NCI-H2029 (cell line): ENCODE measurements around the gene AP2B1.
A peak's percentile ranks its signal among the peaks of the same experiment; 100 is the strongest.
"Not testable (repeated sequence)": the region's sequence is repeated elsewhere in the genome, so short reads cannot be mapped to it uniquely, and the experiment has no call there.

Source experiments
- DNase-seq: peaks from one replicate; lab custom pipeline; 2025; lab: John Stamatoyannopoulos, UW

AP2B1 gene

GRCh38 chr17:35700150-35700549, 113.0 kb downstream of the AP2B1 start:
- no peak for DNase-seq

- DNase-seq, result no peak
These were observed 114.4 kb downstream of the AP2B1 start for GRCh38 chr17:35701491-35701890.

- DNase-seq, result not testable (repeated sequence)
These were observed 116.2 kb downstream of the AP2B1 start for GRCh38 chr17:35703308-35703707.

- DNase-seq, result no peak
These were observed 118.1 kb downstream of the AP2B1 start for GRCh38 chr17:35705230-35705629.

- no peak for DNase-seq
These were observed 118.6 kb downstream of the AP2B1 start for GRCh38 chr17:35705705-35706104.

GRCh38 chr17:35708149-35708548, 121.0 kb downstream of the AP2B1 start:
- no peak for DNase-seq

- DNase-seq, result no peak
These were observed 121.8 kb downstream of the AP2B1 start for GRCh38 chr17:35708951-35709350.

- DNase-seq, result peak; percentile 9
These were observed 122.8 kb downstream of the AP2B1 start for GRCh38 chr17:35709874-35710273.

GRCh38 chr17:35710950-35711349, 123.8 kb downstream of the AP2B1 start:
- no peak for DNase-seq

GRCh38 chr17:35713069-35713728, 126.1 kb downstream of the AP2B1 start:
- no peak for DNase-seq

GRCh38 chr17:35714988-35715387, 127.9 kb downstream of the AP2B1 start:
- no peak for DNase-seq

- no peak for DNase-seq
These were observed 128.3 kb downstream of the AP2B1 start for GRCh38 chr17:35715416-35715815.

GRCh38 chr17:35716173-35716572, 129.1 kb downstream of the AP2B1 start:
- no peak for DNase-seq

- DNase-seq, result no peak
These were observed 129.9 kb downstream of the AP2B1 start for GRCh38 chr17:35716897-35717465.

GRCh38 chr17:35717475-35717874, 130.4 kb downstream of the AP2B1 start:
- no peak for DNase-seq

GRCh38 chr17:35723735-35724134, 136.6 kb downstream of the AP2B1 start:
- no peak for DNase-seq

GRCh38 chr17:35725058-35725457, 137.9 kb downstream of the AP2B1 start:
- no peak for DNase-seq

GRCh38 chr17:35725802-35726126, 138.6 kb downstream of the AP2B1 start:
- DNase-seq, result no peak

- DNase-seq, result no peak
These were observed 139.2 kb downstream of the AP2B1 start for GRCh38 chr17:35726127-35726952.

- DNase-seq, result no peak
These were observed 139.9 kb downstream of the AP2B1 start for GRCh38 chr17:35726953-35727460.

GRCh38 chr17:35727635-35728034, 140.5 kb downstream of the AP2B1 start:
- DNase-seq, result no peak

- no peak for DNase-seq
These were observed 141.4 kb downstream of the AP2B1 start for GRCh38 chr17:35728551-35728950.

- DNase-seq, result no peak
These were observed 142.3 kb downstream of the AP2B1 start for GRCh38 chr17:35729405-35729833.
